GM18511 (cell line): ENCODE results near the gene GNG12.
A peak's percentile ranks its signal among the peaks of the same experiment; 100 is the strongest.

ENCODE experiments used
- ATAC-seq: cut with Tn5 transposase; IDR thresholded peaks from one replicate; pipeline ENCODE4 v1.9.1; 2021; ENCODE audit warnings: mild to moderate bottlenecking, moderate library complexity; ENCODE audit not compliant: unreplicated experiment

GNG12 gene

DNA sequence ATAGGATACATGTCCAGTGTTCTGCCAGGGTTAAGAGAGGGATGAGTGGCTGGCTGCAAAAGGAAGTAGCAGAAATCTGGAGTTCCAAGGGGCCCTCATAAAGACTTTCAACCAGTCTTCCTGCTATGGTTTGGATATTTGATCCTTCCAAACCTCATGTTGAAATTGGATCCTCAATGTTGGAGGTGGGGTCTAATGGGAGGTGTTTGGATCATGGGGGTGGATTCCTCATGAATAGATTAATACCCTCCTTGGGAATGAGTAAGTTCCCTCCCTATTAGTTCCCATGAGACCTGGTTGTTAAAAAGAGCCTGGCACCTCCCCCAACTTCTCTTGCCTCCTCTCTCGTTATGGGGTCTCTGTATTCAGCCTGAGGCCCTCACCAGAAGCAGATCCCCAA lies 10.1 kb upstream of the GNG12 start:
- ATAC-seq: no peak

DNA sequence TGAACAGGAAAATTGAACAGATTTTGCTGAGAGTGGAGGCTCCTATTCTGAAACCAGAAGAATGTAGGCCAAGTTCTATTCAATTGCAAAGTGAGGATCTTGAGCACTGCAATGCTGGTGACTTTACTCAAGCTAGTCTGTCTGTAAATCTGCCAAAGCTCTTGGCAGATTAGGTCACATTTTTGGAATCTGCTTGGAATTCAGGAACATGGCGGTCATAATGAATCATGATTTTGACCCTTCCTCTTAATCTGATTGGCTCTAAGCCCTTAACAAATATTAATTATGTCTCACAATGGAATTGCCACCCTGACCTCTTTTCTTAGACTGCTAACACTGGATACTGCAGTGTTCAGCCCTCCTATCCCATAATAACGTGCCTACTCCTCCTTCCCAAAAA lies 7.2 kb upstream of the GNG12 start:
- no peak for ATAC-seq

DNA sequence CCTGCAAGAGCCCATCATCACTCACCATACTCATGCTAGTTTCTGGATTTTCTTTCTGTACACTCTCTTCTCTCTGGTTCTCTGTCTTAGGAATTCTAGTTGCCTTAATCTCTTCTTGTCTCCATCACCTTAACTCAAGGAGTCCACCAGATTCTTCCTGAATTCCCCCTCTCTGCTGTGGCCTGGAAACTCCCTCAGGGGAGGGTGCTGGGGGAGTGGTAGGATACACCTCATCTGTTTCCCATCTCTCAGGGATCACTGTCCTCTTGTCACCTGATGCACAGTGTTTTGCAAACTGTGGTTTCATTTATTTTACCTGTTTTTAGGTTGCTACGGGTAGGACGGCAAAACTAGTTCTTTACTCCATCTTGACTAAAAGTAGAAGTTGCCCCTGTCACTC lies 6.6 kb upstream of the GNG12 start:
- ATAC-seq: no peak

DNA sequence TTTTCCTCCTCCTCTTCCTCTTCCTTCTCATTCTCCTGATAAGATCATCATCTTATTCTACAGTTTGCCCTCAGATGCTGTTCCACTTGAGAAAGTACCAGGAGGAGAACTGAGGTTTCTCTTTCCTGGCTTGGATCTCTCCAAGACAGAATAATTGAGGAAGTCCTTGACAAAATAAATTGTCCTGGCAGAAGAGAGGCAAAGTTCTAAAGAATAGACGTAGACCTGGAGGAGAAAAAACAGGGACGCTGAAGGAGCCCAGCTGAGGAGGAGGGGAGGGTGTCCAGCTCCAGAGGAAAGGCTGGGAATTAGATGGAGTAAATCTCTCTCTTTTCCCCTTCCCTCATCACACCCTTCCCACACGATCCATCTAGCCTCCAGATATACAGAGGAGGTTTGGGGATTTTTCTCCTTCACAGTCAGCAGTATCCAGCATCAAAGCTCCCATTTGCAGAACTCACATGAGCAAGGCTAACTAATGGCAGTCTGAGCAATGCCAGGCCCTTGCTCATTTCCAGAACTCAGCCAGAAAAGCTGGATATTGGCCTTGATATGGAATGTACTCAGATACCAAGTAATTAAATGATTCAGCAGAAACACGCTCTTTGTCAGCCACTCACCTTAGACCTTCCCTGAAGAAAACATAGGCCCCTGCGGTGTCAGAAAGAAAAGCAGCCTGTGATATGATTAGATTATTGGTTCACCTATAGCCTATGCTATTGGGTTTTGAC lies 5.1 kb upstream of the GNG12 start:
- no peak for ATAC-seq

DNA sequence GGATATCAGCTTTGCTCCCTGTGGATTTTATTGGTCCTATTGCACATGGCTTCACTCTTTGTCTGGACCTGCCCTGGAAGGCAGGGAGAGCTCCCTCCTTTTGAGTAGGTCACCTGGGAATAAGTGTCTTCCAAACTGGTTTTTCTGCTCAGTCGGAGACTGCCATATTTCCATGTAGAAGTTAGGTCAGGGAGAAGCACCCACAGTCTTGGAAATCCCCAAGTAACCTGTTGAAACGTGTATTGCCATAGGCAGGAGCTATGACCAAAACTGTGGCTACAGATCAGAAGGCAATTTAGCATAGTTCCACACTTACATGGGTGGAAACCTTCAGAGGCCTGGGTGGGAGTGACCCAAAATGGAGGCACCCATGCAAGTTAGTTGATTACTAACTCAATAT lies 3.5 kb upstream of the GNG12 start:
- ATAC-seq: no peak

DNA sequence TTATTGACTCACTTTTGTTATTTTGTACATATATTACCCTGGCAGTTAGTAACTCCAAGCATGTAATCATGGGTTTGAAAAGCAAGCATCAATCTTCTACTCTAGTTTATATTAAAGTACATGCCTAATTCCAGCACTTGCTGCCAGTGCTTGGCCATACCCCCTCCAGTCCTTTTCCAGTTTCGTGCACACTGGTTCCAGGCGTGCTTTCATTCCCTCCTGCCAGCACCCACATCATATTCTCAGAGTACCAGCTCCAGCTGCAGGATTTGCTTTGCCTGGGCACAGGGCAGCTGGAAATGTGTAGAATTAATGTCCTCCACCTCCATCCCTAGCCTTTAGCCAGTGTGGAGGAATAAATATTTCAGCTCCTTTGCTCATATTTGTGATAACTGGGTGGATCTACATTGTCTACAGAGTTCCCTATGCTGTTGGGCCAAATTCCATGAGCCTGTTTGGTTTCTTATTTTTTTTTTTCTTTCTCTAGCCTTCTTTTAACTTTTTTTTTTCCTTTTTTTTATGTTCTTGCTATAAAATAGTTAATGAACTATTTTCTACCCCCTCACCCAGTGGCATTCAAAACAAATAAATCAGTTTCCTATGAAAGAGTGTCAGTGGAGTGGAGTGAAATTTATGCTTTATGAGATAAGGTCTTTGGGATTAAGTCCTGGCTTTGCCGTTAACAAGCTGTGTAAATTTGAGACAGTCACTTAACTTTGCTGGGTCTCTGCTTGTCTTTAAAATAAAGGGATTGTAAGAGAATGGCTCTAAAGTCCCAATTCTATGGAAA lies 2.6 kb upstream of the GNG12 start:
- no peak for ATAC-seq

DNA sequence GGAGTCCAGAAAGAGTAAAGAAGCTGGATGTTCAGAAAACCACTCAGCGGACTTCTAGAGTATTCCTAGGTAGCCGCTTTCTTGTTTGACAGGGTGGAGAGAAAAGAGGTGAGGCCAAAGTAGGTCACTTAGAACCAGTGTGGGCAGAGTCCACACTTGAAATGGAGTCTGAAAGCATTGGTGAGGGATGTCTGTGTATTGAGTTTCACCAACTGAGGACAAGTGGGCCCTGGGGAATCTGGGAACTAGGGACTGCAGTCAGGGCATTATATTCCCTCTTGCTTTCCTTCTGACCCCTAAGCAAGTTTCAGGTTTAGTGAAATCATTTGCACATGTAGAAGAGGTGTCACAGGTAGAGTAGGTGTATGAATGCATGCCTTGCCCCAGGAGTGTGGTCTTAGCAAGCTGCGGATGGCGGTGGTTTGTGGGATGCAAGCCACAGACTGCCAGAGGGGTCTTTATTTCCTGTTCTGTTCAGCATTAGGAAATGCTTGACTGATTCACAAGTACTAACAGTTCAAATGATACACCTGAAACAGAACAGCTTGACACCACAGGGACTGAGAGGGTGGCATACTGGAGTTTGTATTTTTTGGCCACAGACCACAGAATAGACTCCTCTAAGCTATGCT lies 1.1 kb upstream of the GNG12 start:
- no peak for ATAC-seq

DNA sequence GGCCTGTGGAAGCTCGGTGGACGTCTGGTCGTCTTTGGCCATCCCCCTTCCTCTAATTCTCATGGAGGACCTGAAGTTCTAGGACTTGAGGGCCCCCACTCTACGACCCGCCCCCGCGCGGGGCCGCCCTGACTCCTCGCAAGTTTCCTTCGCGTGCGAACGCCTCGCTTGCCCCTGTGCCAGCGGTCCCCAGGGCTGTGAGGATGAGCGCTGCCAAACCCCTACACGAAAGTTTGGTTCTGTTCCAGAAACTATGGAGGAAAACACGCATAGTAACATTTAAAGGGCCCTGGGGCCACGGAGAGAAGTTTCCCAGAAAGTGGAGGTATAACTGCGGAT lies 304 bp upstream of the GNG12 start:
- ATAC-seq: peak; percentile 6

DNA sequence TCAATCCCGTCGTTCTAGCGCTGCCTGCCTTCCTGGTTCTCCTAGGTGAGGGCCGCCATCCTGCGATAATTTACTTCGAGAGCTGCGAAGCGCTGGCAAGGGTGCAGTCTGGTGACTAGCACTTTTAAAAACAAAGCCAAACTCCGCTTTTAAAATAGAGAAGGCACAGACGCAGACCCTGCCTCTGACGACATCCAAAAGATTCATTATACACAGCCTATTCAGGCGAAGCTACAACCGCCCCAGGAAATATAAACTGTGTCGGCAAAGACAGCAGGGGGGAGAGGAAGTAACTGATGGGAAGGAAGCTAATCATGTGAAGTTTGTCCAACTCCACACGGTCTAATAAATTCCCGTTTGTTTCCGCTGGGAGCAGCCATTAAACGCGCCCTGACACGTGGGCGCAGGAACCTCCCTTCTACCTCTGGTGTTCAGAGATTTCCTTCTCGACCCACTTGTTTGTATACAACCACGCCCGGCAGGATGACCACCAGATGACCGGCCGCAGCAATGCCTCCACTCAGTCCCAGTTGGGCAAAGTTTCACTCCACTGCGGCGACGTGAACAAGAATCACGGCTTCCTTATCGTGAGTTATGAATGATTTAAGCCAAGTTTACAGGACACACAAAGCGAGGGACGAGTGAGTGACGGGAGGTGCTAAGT lies 1.3 kb downstream of the GNG12 start:
- ATAC-seq: no peak

DNA sequence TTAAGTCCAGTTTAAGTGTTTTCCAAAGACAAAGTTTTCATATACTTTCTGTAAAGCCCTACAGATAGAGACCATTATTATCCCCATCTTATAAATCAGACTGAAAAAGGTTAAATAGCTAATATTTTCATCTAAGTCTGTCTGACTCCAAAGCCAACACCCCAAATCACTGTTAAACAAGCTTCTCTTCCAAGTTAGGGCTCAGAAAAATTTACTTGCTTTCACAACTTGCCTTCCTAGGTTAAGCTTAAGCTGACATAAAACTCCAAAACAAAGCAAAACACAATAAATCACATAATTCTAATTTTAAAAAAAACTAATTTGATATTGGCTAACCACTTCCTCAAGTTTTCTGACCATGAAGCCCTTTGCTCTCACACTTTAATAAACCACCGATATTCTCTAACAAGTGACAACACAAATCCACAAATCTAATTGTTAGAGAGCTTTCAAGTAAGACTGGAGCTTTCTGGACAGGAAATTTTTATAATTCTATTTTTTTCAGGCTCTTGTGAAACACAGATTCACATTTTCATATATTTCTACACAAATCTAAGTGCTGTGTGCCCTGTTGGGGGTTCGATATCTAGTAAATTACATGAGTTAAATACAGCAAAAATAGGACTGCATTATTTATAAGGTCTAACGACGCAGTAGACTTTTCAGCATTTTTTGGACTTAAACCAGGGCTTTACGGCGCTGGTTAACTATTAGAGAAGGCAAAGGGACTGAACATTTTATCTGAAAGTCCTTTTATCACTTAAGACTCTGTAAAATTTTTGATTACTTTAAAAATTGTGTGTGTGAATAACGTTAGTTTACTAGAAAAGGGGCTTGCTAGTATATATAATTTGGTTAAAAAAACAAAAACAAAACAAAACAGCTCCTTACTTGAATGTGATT lies 2.1 kb downstream of the GNG12 start:
- no peak for ATAC-seq

DNA sequence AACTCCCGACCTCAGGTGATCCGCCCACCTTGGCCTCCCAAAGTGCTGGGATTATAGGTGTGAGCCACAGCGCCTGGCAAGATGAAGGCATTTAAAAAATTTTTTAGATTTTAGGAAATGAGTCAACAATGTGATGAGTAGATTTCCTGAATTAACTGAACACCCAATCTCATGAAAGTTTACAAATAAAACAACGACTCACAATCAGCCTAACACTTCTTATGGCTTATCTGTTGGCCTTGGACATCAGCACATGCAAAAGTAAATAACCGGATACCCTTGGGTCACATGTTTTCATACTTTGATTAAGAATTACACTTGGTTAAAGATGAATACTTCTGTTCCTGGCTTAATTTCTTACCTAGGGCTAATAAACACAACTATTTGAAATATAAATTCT lies 3.0 kb downstream of the GNG12 start:
- ATAC-seq: no peak

DNA sequence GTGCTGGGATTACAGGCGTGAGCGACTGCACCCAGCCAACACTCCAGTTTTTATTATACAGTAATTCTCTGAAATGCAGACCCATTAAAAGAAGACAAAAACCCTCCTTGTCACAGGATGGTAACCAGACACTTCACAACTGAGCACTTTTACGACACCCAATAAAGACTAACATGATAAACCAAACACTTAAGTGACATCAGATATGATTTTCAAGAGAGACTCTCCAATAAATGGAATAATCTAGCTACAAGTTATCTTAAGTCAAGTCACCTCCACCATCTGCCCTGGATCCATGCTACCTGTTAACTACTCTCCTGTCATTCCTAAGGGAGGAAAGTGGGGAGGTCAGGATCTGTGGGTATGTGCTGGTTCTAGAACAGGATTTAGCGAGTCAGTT lies 5.6 kb downstream of the GNG12 start:
- no peak for ATAC-seq

DNA sequence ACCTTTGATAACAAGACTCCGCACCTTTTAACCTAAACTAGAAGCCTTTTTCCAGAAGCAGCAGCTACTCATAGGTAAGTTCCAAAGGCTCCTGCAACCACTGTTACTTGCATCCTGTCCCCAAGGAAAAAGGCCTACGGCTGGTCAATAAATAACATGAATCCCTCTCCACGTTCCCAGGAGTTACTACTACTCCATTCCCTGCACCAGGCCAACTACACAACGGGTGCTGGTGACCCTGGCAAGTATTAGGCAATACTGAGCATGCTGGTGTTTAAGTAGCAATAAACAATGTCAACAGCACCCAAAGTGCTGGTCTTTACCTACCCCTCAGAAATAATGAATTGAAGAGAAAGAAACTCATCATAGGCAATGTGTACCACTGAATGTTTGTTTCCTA lies 7.7 kb downstream of the GNG12 start:
- ATAC-seq: no peak

DNA sequence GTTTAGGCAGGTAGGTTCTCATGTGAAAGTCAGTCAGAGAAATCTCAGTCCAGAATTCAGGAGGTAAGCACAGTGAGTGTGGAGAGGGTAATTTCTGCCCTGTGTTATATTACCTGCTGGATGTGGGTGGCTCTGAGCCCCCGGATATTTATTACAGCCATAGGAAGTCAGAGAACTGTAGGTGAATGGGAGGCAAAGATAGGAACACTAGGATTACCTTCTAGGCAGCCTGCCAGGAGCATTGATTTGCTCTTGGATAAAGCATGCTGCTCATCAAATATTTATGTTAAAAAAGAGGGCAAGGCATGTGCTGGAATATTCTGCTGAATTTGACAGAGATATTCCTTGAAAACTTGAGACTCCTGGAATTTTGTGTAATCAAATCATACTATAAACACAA lies 8.5 kb downstream of the GNG12 start:
- ATAC-seq: no peak

DNA sequence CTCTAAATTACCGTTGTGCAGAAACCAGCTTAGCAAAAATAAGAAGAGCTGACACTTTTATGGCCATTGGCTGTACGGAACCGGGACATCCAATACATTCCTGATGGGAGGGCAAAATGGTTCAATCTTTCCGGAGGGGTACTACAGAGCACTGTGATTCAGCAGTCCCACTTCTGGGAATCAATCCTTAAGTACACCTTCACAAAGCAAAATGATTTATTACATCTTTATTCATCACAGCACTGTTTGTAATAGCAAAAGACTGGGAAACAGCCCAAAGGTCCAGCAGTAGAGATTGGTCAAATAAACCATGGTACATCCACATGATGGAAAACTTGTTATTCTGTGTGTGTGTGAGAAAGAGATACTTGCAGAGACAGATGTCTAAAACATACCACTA lies 9.7 kb downstream of the GNG12 start:
- no peak for ATAC-seq

DNA sequence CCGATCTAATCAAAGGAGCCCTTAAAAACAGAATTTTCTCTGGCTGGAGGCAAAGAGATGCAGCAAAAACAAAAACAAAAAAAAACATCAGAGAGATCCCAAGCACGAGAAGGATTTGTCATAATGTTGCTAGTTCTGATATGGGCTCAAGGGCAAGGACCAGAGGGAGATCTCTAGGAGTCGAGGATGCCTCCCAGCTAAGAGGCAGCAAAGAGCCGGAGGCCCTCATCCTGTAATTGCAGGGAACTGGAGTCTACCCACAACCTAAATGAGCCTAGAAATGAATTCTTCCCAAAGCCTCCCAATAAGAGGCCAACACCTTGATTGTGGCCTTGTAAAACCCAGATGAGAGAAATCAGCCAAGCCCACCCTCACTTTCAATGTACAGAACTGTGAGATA lies 12.0 kb downstream of the GNG12 start:
- no peak for ATAC-seq

DNA sequence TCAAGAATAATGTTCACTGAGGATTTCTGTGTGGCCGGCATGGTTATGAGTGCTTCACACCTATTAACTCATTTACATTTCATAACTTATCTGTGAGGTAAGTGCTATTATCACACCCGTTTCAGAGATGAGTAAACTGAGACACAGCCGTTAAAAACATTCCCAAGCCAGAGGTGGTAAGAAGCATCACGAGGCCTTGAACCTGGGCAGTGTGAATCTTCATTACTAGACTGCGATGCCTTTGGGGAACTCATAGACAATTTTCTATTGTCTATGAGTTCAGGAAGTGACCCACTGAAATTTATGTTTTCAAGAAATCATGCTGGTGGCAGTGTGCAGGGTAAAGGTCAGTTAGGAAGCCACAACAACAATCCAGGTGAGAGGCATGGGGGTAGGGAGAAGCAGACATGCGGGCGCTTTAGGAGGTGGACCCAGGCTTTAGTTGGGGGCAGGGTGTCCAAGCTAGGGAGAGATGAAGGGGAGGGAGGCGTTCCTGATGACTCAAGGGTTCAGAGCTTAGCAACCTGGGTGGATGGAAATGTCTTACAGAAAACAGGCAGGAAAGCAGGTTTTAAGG lies 14.5 kb downstream of the GNG12 start:
- ATAC-seq: no peak

DNA sequence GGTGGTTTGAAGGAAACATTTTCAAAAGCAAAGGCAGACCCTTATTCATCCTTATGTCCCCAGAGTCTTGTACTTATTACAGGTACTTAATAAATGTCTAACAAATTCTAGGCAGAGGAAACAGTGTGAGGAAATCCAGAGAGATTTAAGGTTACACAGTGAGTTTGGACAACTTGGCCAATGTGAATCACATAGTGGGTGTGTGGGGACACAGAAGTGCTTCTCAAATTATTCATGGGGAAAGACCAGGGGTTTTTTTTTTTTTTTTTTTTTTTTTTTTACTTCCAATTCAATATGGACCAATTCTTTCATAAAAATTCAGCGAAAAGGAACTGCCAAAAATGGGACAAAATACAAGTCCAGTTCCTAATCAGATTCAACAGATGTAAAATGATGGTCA lies 15.1 kb downstream of the GNG12 start:
- no peak for ATAC-seq

DNA sequence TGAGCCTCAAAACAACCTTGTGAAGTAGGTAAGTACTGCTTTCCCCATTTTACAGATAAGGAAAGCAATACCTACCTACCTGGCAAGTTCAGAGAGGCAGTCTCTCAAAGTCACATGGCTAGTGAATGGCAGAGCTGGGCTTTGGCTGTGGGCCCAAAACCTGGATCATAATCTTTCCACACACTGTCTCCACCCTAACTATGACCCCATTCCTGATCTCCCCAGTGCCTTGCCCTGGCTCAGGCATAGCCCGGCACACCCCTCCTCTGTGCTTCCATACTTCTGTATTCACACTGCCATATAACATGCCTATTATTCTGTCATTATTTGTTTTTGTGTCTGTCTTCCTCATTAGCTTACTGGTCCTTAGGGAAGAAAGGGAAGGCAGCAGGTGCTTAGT lies 15.9 kb downstream of the GNG12 start:
- no peak for ATAC-seq

DNA sequence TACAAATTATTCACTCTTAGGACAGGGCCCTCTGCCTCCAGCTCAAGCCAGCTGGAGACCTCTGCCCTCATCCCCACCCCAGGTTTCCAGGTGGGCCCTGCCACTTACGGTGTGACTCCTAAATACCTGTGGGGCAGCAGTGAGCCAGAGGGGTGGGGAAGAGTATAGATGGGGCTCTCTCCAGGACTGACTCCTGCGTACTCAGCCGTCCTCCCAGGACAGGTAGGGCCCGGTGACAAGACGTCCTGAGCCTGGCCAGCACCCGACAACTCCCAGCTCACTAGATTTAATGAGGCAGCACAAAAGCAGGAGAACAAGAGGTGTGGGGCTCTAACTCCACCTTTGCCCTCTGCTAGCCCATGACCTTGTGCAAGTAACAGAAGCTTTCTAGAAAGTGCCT lies 16.8 kb downstream of the GNG12 start:
- no peak for ATAC-seq
